ENCODE data around the gene TRAF2. TPM values are rescaled to one million over a fixed set of nuclear protein-coding genes. Genes with fewer than 3 reads are reported as not detected.

Gene TRAF2
- total and polyA plus RNA-seq, 4 donors, result 7.4 to 19.3 (median 10.0) TPM

DNA sequence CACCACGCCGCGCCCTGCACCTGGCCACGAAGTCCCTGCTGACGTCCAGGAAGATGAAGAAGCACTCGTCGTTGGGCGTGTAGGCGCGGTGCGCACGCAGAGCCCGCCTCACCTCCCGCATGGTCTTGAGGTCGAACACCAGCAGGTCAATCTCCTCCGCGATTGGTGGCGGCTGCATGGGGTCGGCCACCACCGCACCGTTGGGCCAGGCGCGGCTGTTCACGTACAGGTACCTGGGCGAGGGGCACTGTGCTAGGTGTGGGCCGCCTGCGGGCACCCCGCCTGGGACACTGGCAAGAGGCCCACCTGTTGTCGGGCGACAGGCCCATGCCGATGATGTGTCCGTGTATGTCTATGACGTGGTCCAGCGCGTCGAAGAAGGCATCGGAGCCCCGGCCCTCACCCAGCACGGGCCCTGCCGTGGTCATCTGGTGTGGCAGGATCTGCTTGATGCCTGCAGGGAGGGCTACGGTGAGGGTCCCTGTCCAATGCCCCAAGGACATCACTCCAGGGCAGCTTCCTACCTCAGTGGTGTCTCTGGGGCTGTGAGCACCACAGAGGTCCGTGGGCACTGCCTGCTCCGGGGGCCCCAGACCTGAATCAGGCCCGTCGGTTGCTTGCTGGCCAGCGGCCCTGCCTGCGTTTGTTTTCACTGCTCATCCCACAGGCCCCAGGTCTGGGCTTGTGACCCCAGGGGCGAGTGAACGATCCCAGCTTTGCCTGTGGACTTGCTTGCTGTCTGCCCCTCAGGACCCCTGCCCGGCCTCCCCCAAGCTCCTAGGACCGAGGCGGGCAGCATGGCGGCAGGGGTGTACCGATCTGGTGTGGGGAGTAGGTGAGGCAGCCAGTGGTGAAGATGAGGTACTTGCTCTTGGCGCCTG is 55.2 kb downstream of the TRAF2 start:
- peaks cover 25% of the 10 kb centered on the region for H3K4me1 ChIP-seq (ENCODE audit: control insufficient read depth, insufficient read depth, low read length)
- H3K9me3 ChIP-seq (ENCODE audit: control insufficient read depth, insufficient read depth, low read length), result no peaks in the 10 kb centered on the region
- H3K36me3 ChIP-seq (ENCODE audit: control insufficient read depth, insufficient read depth, low read length), result peaks cover 63% of the 10 kb centered on the region
- no peak for DNase-seq (ENCODE audit: low read depth in 4 of 6, low spot score in 6 of 6)
- no peak overlapping the region for H3K27ac ChIP-seq (ENCODE audit: low read depth, low read length)
- H3K4me3 ChIP-seq (ENCODE audit: low read depth, low read length), result no peak overlapping the region
- WGBS (ENCODE audit: insufficient coverage), result 96% methylated on average over 55 of the region's 55 CpGs
- H3K27me3 ChIP-seq (ENCODE audit: control insufficient read depth, insufficient read depth, low read length), result no peaks in the 10 kb centered on the region

- Histone ChIP-seq H3K27me3 (ENCODE audit: control insufficient read depth, insufficient read depth, low read length) (no peaks in the 10 kb centered on the region), H3K9me3 (ENCODE audit: control insufficient read depth, insufficient read depth, low read length) (no peaks in the 10 kb centered on the region), H3K27ac (ENCODE audit: low read depth, low read length) (no peak overlapping the region), H3K4me1 (ENCODE audit: control insufficient read depth, insufficient read depth, low read length) (peaks cover 33% of the 10 kb centered on the region), H3K4me3 (ENCODE audit: low read depth, low read length) (no peak overlapping the region), H3K36me3 (ENCODE audit: control insufficient read depth, insufficient read depth, low read length) (peaks cover 60% of the 10 kb centered on the region)
- DNase-seq (ENCODE audit: low read depth in 4 of 6, low spot score in 6 of 6), result no peak
- WGBS (ENCODE audit: insufficient coverage), result 93% methylated on average over 60 of the region's 60 CpGs
These were observed 56.0 kb downstream of the TRAF2 start for GRCh38 chr9:136942112-136942880.

DNA sequence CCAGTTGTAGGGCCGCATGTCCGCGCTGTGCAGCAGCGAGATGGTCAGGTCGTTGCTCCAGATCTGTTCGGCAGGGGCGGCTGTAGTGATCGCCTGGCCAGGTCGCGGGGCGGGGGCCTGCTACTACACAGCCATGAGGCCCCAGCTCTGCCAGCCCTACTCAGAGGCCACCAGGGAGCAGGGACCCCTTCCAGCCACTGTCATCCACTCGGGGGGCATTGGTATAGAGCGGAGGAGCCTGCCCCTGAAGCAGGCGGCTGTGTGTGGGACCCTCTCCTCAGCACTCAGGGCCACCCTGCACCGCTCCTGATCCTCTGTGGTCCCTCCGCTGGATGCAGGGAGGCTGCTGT is 56.5 kb downstream of the TRAF2 start:
- 87% methylated on average over 14 of the region's 16 CpGs for WGBS (ENCODE audit: insufficient coverage)
- Histone ChIP-seq H3K4me3 (ENCODE audit: low read depth, low read length) (no peak overlapping the region), H3K27ac (ENCODE audit: low read depth, low read length) (no peak overlapping the region), H3K4me1 (ENCODE audit: control insufficient read depth, insufficient read depth, low read length) (peaks cover 39% of the 10 kb centered on the region), H3K27me3 (ENCODE audit: control insufficient read depth, insufficient read depth, low read length) (no peaks in the 10 kb centered on the region), H3K9me3 (ENCODE audit: control insufficient read depth, insufficient read depth, low read length) (no peaks in the 10 kb centered on the region), H3K36me3 (ENCODE audit: control insufficient read depth, insufficient read depth, low read length) (peaks cover 54% of the 10 kb centered on the region)
- no peak for DNase-seq (ENCODE audit: low read depth in 4 of 6, low spot score in 6 of 6)

GRCh38 chr9:136943291-136944211 is 57.2 kb downstream of the TRAF2 start:
- peak in 1 of 6 donors; percentile 6 for DNase-seq (ENCODE audit: low read depth in 4 of 6, low spot score in 6 of 6)
- Histone ChIP-seq H3K27ac (ENCODE audit: low read depth, low read length) (no peak overlapping the region), H3K4me3 (ENCODE audit: low read depth, low read length) (peak overlapping the region; percentile 78), H3K4me1 (ENCODE audit: control insufficient read depth, insufficient read depth, low read length) (peaks cover 43% of the 10 kb centered on the region), H3K9me3 (ENCODE audit: control insufficient read depth, insufficient read depth, low read length) (no peaks in the 10 kb centered on the region), H3K27me3 (ENCODE audit: control insufficient read depth, insufficient read depth, low read length) (no peaks in the 10 kb centered on the region), H3K36me3 (ENCODE audit: control insufficient read depth, insufficient read depth, low read length) (peaks cover 51% of the 10 kb centered on the region)
- 23% methylated on average over 61 of the region's 61 CpGs for WGBS (ENCODE audit: insufficient coverage)

- DNase-seq (ENCODE audit: low read depth in 4 of 6, low spot score in 6 of 6), result no peak
- Histone ChIP-seq H3K36me3 (ENCODE audit: control insufficient read depth, insufficient read depth, low read length) (peaks cover 47% of the 10 kb centered on the region), H3K27me3 (ENCODE audit: control insufficient read depth, insufficient read depth, low read length) (no peaks in the 10 kb centered on the region), H3K4me3 (ENCODE audit: low read depth, low read length) (peak overlapping the region; percentile 78), H3K9me3 (ENCODE audit: control insufficient read depth, insufficient read depth, low read length) (no peaks in the 10 kb centered on the region), H3K27ac (ENCODE audit: low read depth, low read length) (no peak overlapping the region), H3K4me1 (ENCODE audit: control insufficient read depth, insufficient read depth, low read length) (peaks cover 47% of the 10 kb centered on the region)
- WGBS (ENCODE audit: insufficient coverage), result under 1% methylated on average over 45 of the region's 45 CpGs
These were observed 57.8 kb downstream of the TRAF2 start for GRCh38 chr9:136944212-136944518.

DNA sequence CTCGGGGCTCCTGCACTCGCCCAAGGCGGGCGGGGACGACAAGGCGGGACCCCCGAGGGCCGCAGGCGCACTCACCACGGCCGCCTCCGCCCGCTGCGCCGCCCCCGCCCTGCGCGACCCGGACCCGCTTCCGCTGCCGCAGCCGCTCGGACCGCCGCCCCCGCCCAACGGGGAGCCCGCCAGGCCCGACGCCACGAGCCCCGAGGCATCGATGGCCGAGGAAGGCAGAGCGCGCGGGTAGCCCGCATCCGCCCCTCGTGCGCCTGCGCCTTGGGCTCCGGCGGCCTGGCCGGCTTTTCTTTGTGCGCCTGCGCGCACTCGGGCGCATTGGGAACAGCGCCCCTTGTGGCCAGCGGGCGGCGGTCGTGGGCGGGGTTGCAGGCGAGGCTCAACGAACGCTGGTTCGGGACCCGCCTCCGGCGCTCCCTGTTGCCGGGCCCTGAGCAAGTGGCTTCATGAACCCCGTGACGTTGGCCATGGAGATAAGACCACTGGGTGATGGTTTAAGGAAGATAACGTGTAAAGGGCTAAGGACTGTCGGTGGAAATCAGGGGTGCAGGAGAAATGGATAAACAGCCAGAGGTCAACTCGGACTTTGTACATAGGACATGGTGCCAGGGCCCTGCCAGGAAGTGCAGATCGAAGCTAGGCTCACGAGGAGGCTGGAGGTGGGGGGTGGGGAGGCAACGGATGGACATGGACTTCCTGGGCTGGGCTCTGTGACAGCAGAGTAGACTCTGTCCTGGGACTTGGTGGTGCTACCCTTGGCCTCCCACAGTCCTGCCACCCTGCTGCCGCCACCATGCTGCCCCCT is 58.4 kb downstream of the TRAF2 start, which contains the start of the genes C8G and FBXW5:
TSS of gene C8G (plus strand) at position 725 of the 814 bp plus-strand sequence. CDS start at position 803, 78 bp downstream.
TSS of gene FBXW5 (minus strand) at position 220 of the 814 bp plus-strand sequence. CDS start 655 bp downstream, outside the sequence.
- H3K36me3 ChIP-seq (ENCODE audit: control insufficient read depth, insufficient read depth, low read length), result peaks cover 42% of the 10 kb centered on the region
- peak within 1 kb of the TSS; percentile 78 for H3K4me3 ChIP-seq (ENCODE audit: low read depth, low read length)
- H3K4me1 ChIP-seq (ENCODE audit: control insufficient read depth, insufficient read depth, low read length), result peaks cover 52% of the 10 kb centered on the region
- H3K27me3 ChIP-seq (ENCODE audit: control insufficient read depth, insufficient read depth, low read length), result no peaks in the 10 kb centered on the region
- peak; percentile 83 to 98 (median 94) for DNase-seq (ENCODE audit: low read depth in 4 of 6, low spot score in 6 of 6)
- no peaks in the 10 kb centered on the region for H3K9me3 ChIP-seq (ENCODE audit: control insufficient read depth, insufficient read depth, low read length)
- H3K27ac ChIP-seq (ENCODE audit: low read depth, low read length), result no peak within 1 kb of the TSS
- 5% methylated on average over 74 of the region's 74 CpGs for WGBS (ENCODE audit: insufficient coverage)

GRCh38 chr9:136945333-136946227 is 59.3 kb downstream of the TRAF2 start:
- WGBS (ENCODE audit: insufficient coverage), result 87% methylated on average over 28 of the region's 30 CpGs
- Histone ChIP-seq H3K4me3 (ENCODE audit: low read depth, low read length) (no peak overlapping the region), H3K27me3 (ENCODE audit: control insufficient read depth, insufficient read depth, low read length) (no peaks in the 10 kb centered on the region), H3K36me3 (ENCODE audit: control insufficient read depth, insufficient read depth, low read length) (peaks cover 33% of the 10 kb centered on the region), H3K27ac (ENCODE audit: low read depth, low read length) (no peak overlapping the region), H3K9me3 (ENCODE audit: control insufficient read depth, insufficient read depth, low read length) (no peaks in the 10 kb centered on the region), H3K4me1 (ENCODE audit: control insufficient read depth, insufficient read depth, low read length) (peaks cover 58% of the 10 kb centered on the region)
- no peak for DNase-seq (ENCODE audit: low read depth in 4 of 6, low spot score in 6 of 6)
